ENCODE results near the gene BCO2.
A peak's percentile ranks its signal among the peaks of the same experiment; 100 is the strongest.
"Not testable (repeated sequence)": the region's sequence is repeated elsewhere in the genome, so short reads cannot be mapped to it uniquely, and the experiment has no call there.

BCO2 gene

GRCh38 chr11:112167145-112167544, 8.2 kb upstream of the BCO2 start, which contains the start of gene TEX12:
Gene TEX12 (plus strand): TSS chr11:112167372. CDS start chr11:112169269, 1,897 bp downstream.
- DNase-seq (ENCODE audit: low spot score), result no peak

GRCh38 chr11:112172362-112172994, 2.8 kb upstream of the BCO2 start:
- DNase-seq (ENCODE audit: low spot score), result peak; percentile 80

GRCh38 chr11:112173152-112173551, 2.2 kb upstream of the BCO2 start:
- peak; percentile 18 for DNase-seq (ENCODE audit: low spot score)

GRCh38 chr11:112175599-112175952, 264 bp downstream of the BCO2 start:
- no peak for DNase-seq (ENCODE audit: low spot score)

- DNase-seq (ENCODE audit: low spot score), result no peak
These were observed 765 bp downstream of the BCO2 start for GRCh38 chr11:112176077-112176476.

GRCh38 chr11:112177589-112177988, 2.3 kb downstream of the BCO2 start:
- no peak for DNase-seq (ENCODE audit: low spot score)

- DNase-seq (ENCODE audit: low spot score), result no peak
These were observed 3.1 kb downstream of the BCO2 start for GRCh38 chr11:112178428-112178827.

- no peak for DNase-seq (ENCODE audit: low spot score)
These were observed 3.6 kb downstream of the BCO2 start for GRCh38 chr11:112178936-112179335.

- no peak for DNase-seq (ENCODE audit: low spot score)
These were observed 4.3 kb downstream of the BCO2 start for GRCh38 chr11:112179601-112180000.

GRCh38 chr11:112182867-112183266, 7.6 kb downstream of the BCO2 start:
- no peak for DNase-seq (ENCODE audit: low spot score)

GRCh38 chr11:112185883-112186282, 10.6 kb downstream of the BCO2 start:
- no peak for DNase-seq (ENCODE audit: low spot score)

GRCh38 chr11:112186304-112186703, 11.0 kb downstream of the BCO2 start:
- no peak for DNase-seq (ENCODE audit: low spot score)

GRCh38 chr11:112195113-112195512, 19.8 kb downstream of the BCO2 start:
- DNase-seq (ENCODE audit: low spot score), result peak; percentile 65

GRCh38 chr11:112195951-112196351, 20.6 kb downstream of the BCO2 start:
- peak; percentile 79 for DNase-seq (ENCODE audit: low spot score)

GRCh38 chr11:112196519-112197087, 21.3 kb downstream of the BCO2 start:
- DNase-seq (ENCODE audit: low spot score), result no peak

- DNase-seq (ENCODE audit: low spot score), result not testable (repeated sequence)
These were observed 23.8 kb downstream of the BCO2 start for GRCh38 chr11:112199101-112199500.

- no peak for DNase-seq (ENCODE audit: low spot score)
These were observed 24.9 kb downstream of the BCO2 start for GRCh38 chr11:112200252-112200651.

GRCh38 chr11:112206071-112206470, 30.8 kb downstream of the BCO2 start:
- DNase-seq (ENCODE audit: low spot score), result no peak

- no peak for DNase-seq (ENCODE audit: low spot score)
These were observed 35.6 kb downstream of the BCO2 start for GRCh38 chr11:112210890-112211289.

GRCh38 chr11:112211536-112211935, 36.2 kb downstream of the BCO2 start:
- DNase-seq (ENCODE audit: low spot score), result no peak

- DNase-seq (ENCODE audit: low spot score), result no peak
These were observed 37.0 kb downstream of the BCO2 start for GRCh38 chr11:112212290-112212689.

GRCh38 chr11:112212710-112213109, 37.4 kb downstream of the BCO2 start:
- no peak for DNase-seq (ENCODE audit: low spot score)

- no peak for DNase-seq (ENCODE audit: low spot score)
These were observed 38.4 kb downstream of the BCO2 start for GRCh38 chr11:112213753-112214152.

- DNase-seq (ENCODE audit: low spot score), result no peak
These were observed 40.3 kb downstream of the BCO2 start for GRCh38 chr11:112215621-112216020.

Data from kidney tubule cell (primary cell).